DMS153 treated with DMSO at 0.1 percent for 48 hours (cell line): ENCODE measurements around the gene CYP17A1.
"Not testable (repeated sequence)": the region's sequence is repeated elsewhere in the genome, so short reads cannot be mapped to it uniquely, and the experiment has no call there.

Experiments used
- DNase-seq: peaks from one replicate; lab custom pipeline; 2025; ENCODE audit not compliant: unreplicated experiment; lab: John Stamatoyannopoulos, UW

CYP17A1 gene

DNA sequence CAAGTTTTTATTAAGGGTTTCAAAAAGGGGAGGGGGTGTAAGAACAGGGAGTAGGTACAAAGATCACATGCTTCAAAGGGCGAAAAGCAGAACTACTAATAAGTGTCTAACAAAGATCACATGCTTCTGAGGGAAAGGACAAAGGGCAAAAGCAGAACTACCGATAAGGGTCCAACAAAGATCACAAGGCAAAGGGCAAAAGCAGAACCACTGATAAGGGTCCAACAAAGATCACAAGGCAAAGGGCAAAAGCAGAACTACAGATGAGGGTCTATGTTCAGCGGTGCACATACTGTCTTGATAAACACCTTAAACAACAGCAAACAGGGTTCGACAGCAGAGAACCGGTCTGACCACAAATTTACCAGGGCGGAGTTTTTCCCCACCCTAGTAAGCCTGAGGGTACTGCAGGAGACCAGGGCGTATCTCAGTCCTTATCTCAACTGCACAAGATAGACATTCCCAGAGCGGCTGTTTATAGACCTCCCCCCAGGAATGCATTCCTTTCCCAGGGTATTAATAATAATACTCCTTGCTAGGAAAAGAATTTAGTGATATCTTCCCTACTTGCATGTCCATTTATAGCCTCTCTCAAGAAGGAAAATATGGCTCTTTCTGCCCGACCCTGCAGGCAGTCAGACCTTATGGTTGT is 1.2 kb upstream of the CYP17A1 start:
- not testable (repeated sequence) for DNase-seq

DNA sequence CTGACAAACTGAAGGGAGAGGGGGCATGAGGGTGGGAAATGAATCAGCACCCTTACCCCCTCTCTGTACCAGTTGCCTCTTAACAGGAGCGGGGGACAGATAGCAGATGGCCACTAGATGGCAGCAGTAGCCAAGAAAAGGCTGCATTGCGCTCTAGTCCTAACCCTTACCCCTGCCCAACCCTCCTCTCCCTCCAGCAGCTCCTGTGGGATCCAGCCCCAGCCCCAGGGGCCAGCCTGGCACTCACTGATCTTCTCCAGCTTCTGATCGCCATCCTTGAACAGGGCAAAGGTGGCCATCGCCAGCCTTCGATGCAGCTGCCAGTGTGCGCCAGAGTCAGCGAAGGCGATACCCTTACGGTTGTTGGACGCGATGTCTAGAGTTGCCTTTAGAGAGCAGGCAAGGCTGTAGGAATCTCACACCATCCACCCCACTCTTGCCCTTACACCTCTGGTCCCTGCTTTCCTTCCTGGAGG is 2.2 kb downstream of the CYP17A1 start:
- peak; percentile 57 for DNase-seq

DNA sequence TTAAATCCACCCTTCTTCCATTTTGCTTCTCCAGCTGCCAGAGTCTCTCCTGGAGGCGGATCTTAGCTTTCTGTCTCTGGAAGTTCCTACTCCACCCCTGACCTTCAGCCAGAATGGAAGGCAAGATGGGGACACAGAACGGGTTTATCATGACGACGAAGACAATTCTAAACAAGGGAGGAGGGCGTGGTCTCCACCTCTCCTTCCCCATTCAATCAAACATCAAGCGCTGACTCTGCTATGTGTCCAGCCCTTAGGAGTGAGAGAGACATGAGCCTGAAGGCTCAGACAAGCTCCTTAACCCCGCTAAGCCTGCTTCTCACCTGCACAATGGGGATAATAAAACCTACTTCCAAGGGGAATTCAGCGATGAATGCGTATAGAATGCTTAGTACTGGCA is 3.1 kb downstream of the CYP17A1 start:
- DNase-seq, result no peak

GRCh38 chr10:102832987-102833386 is 4.2 kb downstream of the CYP17A1 start:
- no peak for DNase-seq

- DNase-seq, result no peak
These were observed 5.0 kb downstream of the CYP17A1 start for GRCh38 chr10:102832248-102832647.

DNA sequence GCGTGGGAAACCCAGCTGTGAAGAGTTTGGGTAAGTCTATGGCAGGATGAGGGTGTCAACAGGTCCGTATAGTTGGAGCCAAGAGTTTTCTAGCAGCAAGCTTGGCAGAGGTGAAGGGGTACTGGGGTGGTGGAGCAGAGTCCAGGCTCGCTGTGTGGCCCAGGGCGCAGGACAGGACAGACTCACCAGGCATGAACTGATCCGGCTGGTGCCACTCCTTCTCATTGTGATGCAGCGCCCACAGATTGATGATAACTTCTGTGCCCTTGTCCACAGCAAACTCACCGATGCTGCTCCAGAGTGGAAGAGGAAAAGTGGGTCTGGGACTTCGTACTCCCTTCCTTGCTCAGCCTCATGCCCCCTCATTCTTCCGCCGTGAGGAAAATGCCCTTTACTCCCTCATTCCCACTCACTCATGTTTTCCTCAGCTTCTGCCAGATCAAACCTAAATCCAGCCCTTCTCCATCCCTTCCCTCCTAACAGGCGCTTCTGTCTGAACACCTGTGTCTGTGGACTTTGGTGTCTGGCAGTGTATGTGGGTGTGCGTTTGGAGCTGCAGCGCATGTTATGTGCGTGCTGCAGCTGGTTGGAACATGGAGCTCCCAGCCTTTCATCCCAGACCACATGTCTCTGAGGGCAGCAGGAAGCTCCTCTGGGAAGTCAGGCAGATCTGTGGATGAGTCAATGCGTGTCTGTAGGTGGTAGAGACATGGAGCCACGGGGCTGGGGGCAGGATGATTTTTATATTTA is 5.7 kb downstream of the CYP17A1 start:
- no peak for DNase-seq

- DNase-seq, result no peak
These were observed 9.6 kb downstream of the CYP17A1 start for GRCh38 chr10:102827597-102827975.

DNA sequence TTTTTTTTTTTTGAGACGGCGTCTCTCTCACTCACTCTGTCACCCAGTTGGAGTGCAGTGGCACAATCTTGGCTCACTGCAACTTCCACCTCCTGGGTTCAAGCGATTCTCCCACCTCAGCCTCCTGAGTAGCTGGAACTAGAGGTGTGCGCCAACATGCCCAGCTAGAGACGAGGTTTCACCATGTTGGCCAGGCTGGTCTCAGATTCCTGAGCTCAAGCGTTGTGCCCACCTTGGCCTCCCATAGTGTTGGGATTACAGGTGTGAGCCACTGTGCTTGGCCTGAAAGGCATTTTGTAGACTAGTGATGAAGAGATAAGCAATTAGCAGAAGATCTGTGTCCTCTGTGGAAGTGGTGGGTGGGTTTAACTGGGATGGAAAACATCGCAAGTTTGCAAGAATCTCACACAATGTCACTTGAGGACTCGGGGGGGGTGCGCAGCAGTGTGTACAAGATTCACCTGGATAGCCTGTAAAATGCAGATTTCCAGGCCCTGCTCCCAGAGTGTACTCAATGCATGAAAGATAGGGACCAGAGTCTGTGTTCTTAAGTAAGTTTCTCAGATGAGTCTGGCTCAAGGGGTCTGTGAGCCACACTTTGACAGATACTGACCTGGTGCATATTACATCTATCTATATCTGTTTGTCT is 10.9 kb downstream of the CYP17A1 start:
- no peak for DNase-seq

DNA sequence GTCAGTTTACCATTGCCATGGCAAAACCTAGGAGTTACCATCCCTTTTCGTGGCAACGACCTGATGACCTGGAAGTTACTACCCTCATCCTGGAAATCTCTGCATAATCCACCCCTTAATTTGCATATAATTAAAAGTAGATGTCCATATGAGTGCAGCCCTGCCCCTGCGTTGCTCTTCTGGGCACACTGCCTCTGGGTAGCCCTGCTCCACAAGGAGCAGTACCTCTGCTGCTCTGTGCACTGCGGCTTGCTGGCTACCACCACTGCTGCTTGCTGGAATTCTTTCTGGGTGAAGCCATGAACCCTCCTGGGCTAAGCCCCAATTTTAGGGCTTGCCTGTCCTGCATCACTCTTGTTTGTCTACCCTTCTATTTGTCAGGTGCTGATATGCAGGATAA is 12.5 kb downstream of the CYP17A1 start:
- DNase-seq, result no peak

DNA sequence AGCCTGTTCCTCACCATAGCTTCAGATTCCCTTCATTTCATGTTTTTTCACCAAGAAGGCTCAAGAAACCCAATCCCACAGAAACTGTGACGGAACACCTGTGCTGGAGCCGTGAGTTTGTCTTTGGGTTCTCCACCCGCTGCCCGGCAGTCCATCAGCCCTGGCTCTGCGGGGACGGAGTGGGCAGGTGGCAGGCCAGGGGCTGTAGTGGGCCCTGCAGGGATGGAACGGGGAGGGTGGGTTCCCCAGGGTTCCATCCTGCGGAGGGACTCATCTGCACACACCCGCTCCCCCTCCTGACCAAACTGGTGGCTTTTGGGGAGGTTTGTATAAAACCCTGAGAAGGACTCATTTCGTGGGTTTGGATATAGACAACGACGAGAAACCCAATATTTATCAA is 15.0 kb downstream of the CYP17A1 start:
- DNase-seq, result no peak

DNA sequence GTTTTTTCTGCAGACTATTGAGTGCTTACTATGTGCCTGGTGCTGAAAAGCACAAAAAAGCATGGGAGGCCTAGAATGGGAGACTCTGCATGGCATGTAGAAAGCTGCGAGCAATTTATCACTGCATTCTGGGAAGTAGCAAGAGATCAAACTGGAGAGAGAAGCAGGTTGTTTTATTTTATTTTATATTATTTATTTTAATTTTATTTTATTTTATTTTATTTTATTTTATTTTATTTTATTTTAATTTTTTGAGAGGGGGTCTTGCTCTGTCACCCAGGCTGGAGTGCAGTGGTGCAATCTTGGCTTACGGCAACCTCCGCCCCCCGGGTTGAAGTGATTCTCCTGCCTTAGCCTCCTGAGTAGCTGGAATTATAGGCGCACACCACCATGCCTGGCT is 17.2 kb downstream of the CYP17A1 start:
- DNase-seq, result not testable (repeated sequence)

DNA sequence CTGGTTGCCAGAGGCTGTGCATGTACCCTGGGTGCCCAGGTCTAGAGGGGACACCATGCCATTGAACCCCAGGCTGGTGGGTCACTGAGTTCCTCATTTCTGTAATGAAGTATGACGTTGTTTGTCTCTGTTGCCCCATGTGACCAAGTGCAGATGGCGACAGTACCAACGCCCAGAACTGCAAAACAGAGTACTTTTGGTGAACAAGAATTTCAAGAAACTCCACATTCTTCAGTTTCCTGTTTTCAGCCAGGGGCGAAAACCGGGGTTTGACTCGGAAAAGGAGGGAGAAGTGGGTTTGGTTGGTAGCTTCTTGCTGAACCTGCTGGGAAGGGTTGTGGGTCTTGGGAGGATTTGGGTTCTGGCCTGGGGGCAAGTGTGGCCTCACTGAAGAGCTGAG is 18.2 kb downstream of the CYP17A1 start:
- no peak for DNase-seq

- DNase-seq, result no peak
These were observed 20.0 kb downstream of the CYP17A1 start for GRCh38 chr10:102817175-102817574.

GRCh38 chr10:102815790-102816549 is 21.2 kb downstream of the CYP17A1 start:
- no peak for DNase-seq

- no peak for DNase-seq
These were observed 22.1 kb downstream of the CYP17A1 start for GRCh38 chr10:102814873-102815661.

DNA sequence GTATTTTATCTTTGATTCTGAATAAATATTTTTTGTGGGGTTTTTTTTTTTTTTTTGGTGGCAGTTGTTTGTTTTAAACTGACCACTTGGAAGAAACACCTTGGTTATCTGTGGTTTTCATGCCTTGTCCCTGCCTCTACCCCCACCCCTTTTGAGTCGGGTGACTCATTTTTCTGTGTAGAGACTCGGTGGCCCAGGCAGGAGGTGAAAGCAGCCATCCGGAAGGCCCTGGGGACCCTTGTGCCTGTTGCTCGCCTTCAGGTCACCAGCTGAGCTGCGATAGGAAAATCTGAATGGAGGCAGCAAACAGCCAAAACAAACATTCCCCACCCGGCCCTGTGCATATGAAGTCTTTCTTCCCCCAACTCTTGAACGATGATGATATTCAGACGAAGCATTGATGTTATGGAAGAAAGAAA is 22.8 kb downstream of the CYP17A1 start:
- DNase-seq, result no peak

GRCh38 chr10:102813734-102814452 is 23.3 kb downstream of the CYP17A1 start:
- DNase-seq, result no peak

DNA sequence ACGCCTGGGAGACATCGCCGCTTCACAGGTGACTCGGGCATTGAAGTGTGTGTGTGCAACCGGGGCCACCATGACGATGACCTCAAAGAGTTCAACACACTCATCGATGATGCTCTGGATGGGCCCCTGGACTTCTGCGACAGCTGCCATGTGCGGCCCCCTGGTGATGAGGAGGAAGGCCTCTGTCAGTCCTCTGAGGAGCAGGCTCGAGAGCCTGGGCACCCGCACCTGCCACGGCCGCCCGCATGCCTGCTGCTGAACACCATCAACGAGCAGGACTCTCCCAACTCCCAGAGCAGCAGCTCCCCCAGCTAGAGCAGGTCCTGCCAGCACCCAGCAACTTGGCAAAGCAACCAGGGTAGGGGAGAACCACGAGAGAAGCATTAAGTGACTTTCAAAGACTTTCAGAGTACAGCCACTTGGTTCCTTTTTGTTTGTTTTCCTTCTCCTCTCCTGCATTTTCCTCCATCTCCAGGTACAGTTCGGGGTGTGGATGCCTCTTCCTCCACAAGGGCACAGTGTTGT is 24.1 kb downstream of the CYP17A1 start:
- no peak for DNase-seq

GRCh38 chr10:102812231-102812876 is 24.9 kb downstream of the CYP17A1 start:
- DNase-seq, result no peak
